Left colon (tissue), 2 donors: ENCODE data around the gene CDH5. TPM values are rescaled to one million over a fixed set of nuclear protein-coding genes. Genes with fewer than 3 reads are reported as not detected.

ENCODE experiments used
- ATAC-seq: fragments of 200-7000 bp; cut with Tn5 transposase; one replicate; pipeline ENCODE4 v1.9.1; 2020; ENCODE audit warnings: mild to moderate bottlenecking, moderate library complexity
- DNase-seq, 2 donors: peaks; one replicate each; pipeline ENCODE4 v3.0.0-alpha.2; 2020
- intact Hi-C, 2 donors: fragments of 100-400 bp; cut with DNase I in 1 of 2; cut with micrococcal nuclease in 1 of 2; formaldehyde crosslinking; loops; one replicate each; pipeline versions ENCODE4 v1.11.2 to v1.14.0; 2022; cut with DNase I, micrococcal nuclease
- total RNA-seq, 2 donors: library from RNA; stranded (reverse); fragmentation: NEBNext Ultra II Directional; extraction: Animal tissue kit (Norgen Biotek cat#: 25700); gene quantifications; one replicate each; pipeline ENCODE4 v1.2.1, GENCODE V29; 2021
- donor health status: DM: no; HTN: no; CAD: no.
- donor health status: DM: yes; HTN: yes; CAD: no.

Gene CDH5
- total RNA-seq, 2 donors from 2014 or later: 7.7 to 9.9 TPM

- no peak for ATAC-seq
- intact Hi-C loops: loop anchor here in 1 of 2 donors (10.0 kb wide), 1 partner anchor 81 kb away; no protein-coding TSS in a partner anchor
- no peak for DNase-seq
Measured at GRCh38 chr16:66403531-66404145, 37.1 kb downstream of the CDH5 start.

- no peak for ATAC-seq
- DNase-seq: no peak
- intact Hi-C loops: loop anchor here in 1 of 2 donors (10.0 kb wide), 1 partner anchor 80 kb away; no protein-coding TSS in a partner anchor
Measured at GRCh38 chr16:66405057-66405783, 38.7 kb downstream of the CDH5 start.

GRCh38 chr16:66406534-66407221 is 40.2 kb downstream of the CDH5 start:
- peak; percentile 87 for ATAC-seq
- intact Hi-C loops: loop anchor here in 1 of 2 donors (10.0 kb wide), 1 partner anchor 78 kb away; no protein-coding TSS in a partner anchor

GRCh38 chr16:66408163-66409048 is 41.9 kb downstream of the CDH5 start:
- ATAC-seq: peak; percentile 73

More at GRCh38 chr16:66406534-66407221, 40.2 kb downstream of the CDH5 start:
- DNase-seq: peak; percentile 74 to 93

GRCh38 chr16:66409156-66409555 is 42.7 kb downstream of the CDH5 start:
- no peak for ATAC-seq
- no peak for DNase-seq
- intact Hi-C loops: loop anchor here in 1 of 2 donors (10.0 kb wide), 1 partner anchor 76 kb away; no protein-coding TSS in a partner anchor

More at GRCh38 chr16:66408163-66409048, 41.9 kb downstream of the CDH5 start:
- intact Hi-C loops: loop anchor here in 1 of 2 donors (10.0 kb wide), 1 partner anchor 76 kb away; no protein-coding TSS in a partner anchor
- no peak for DNase-seq

- intact Hi-C loops: loop anchor here in 1 of 2 donors (5.0 kb wide), 1 partner anchor 60 kb away; no protein-coding TSS in a partner anchor
- DNase-seq (no peak), ATAC-seq (no peak)
Measured at GRCh38 chr16:66412182-66412581, 45.7 kb downstream of the CDH5 start.

- intact Hi-C loops: loop anchor here in 1 of 2 donors (5.0 kb wide), 1 partner anchor 57 kb away; no protein-coding TSS in a partner anchor
- ATAC-seq: no peak
Measured at GRCh38 chr16:66414891-66415290, 48.4 kb downstream of the CDH5 start.

GRCh38 chr16:66416136-66416535 is 49.6 kb downstream of the CDH5 start:
- intact Hi-C loops: no loop called here
- no peak for DNase-seq
- no peak for ATAC-seq

More at GRCh38 chr16:66414891-66415290, 48.4 kb downstream of the CDH5 start:
- DNase-seq: no peak

GRCh38 chr16:66416939-66417700 is 50.6 kb downstream of the CDH5 start:
- DNase-seq (no peak), ATAC-seq (no peak)

GRCh38 chr16:66418165-66418962 is 51.9 kb downstream of the CDH5 start:
- DNase-seq (no peak), ATAC-seq (no peak)
- intact Hi-C loops: no loop called here

More at GRCh38 chr16:66416939-66417700, 50.6 kb downstream of the CDH5 start:
- intact Hi-C loops: no loop called here

- intact Hi-C loops: no loop called here
- ATAC-seq (no peak), DNase-seq (no peak)
Measured at GRCh38 chr16:66419527-66419926, 53.0 kb downstream of the CDH5 start.

GRCh38 chr16:66420396-66420795 is 53.9 kb downstream of the CDH5 start:
- DNase-seq (no peak), ATAC-seq (no peak)
- intact Hi-C loops: no loop called here

GRCh38 chr16:66421891-66422290 is 55.4 kb downstream of the CDH5 start:
- intact Hi-C loops: no loop called here
- DNase-seq (no peak), ATAC-seq (no peak)

- DNase-seq (no peak), ATAC-seq (no peak)
- intact Hi-C loops: no loop called here
Measured at GRCh38 chr16:66422366-66422765, 55.9 kb downstream of the CDH5 start.

GRCh38 chr16:66423177-66423576 is 56.7 kb downstream of the CDH5 start:
- DNase-seq: no peak
- intact Hi-C loops: no loop called here
- ATAC-seq: no peak

- intact Hi-C loops: no loop called here
- no peak for ATAC-seq
- DNase-seq: no peak
Measured at GRCh38 chr16:66425651-66426050, 59.2 kb downstream of the CDH5 start.
